ENCODE results near the gene CCNO. TPM values are rescaled to one million over a fixed set of nuclear protein-coding genes. Genes with fewer than 3 reads are reported as not detected.

Gene CCNO
- polyA plus RNA-seq, 3 donors from 2014 or later = not detected

DNA sequence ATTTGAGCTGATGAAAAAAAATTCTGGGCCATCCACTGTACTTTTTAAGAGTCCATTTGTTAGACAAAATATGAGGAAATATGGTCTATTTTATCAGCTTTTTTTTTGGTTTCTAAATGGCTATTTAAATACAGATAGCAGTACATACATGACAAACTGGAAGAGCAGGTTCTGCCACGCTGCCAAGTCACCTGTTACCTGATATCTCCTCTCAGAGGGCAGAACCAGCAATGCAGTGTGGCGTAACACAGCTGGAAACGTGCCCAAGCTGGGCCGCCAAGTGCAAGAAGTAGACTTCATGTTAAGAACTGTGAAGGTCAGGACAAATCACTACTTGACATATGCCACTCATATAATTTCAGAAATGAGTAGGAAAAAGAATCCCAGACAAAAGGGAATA is 14.4 kb downstream of the CCNO start:
- H3K36me3 Mint-ChIP-seq = peaks cover 0 to 3% (median 0%) of the 10 kb centered on the region in 3 donors
- H3K9me3 Mint-ChIP-seq = peaks cover 0 to 2% (median 0%) of the 10 kb centered on the region in 6 donors
- no peak for DNase-seq
- H3K27me3 Mint-ChIP-seq (ENCODE audit: low read depth in 3 of 3) = peaks cover 19 to 37% (median 30%) of the 10 kb centered on the region in 3 donors
- H3K4me1 Mint-ChIP-seq = peaks cover 26 to 31% of the 10 kb centered on the region in 2 donors
- no peak overlapping the region for H3K27ac Mint-ChIP-seq
- H3K4me3 Mint-ChIP-seq = no peak overlapping the region

DNA sequence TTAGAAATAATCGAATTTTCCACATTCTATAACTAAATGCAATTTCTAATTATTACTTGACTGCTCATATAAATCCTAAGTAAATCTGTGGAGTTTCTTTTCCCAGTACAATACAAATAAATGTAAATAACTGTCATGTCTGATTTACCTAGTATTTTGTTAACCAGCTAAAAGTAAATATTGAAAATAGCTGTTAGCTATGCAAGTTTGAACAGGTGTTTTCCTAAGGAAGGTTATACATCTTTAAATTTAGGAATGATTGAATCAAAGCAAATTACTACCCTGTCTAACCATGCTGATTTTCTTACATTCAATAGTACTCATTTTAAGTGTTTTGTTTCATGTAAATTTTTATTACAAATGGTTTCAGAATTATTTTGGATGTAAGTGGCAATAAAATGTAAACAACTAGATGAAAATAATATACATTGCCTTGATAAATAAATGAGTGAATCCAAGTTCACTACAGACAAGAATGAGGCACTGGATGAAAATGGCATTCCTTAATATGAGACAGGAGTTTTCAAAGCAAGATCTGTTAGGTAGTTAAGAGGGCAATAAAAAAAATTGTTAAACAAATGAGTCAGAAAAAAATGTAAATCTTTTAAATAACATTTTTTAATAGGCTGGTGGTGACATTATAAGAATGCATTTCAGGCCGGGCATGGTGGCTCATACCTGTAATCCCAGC is 22.1 kb downstream of the CCNO start:
- no peak overlapping the region for H3K27ac Mint-ChIP-seq
- no peak overlapping the region for H3K4me3 Mint-ChIP-seq
- DNase-seq = no peak
- H3K27me3 Mint-ChIP-seq (ENCODE audit: low read depth in 3 of 3) = peaks cover 5 to 7% (median 7%) of the 10 kb centered on the region in 3 donors
- no peaks in the 10 kb centered on the region for H3K9me3 Mint-ChIP-seq
- no peaks in the 10 kb centered on the region for H3K4me1 Mint-ChIP-seq
- H3K36me3 Mint-ChIP-seq = no peaks in the 10 kb centered on the region

DNA sequence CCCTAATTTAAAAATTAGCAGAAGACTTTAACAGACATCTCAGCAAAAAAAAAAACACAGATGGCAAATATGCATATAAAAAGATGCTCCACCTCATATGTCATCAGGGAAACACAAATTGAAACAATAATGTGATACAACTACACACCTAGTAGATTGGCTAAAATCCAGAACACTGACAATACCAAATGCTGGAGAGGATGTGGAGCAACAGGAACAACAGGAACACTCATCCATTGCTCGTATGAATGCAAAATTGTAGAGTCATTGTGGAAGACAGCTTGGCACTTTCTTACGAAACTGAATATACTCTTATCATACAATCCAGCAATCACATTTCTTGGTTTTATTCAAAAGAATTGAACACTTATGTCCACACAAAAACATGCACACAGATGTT is 28.4 kb downstream of the CCNO start:
- Mint-ChIP-seq H3K27me3 (ENCODE audit: low read depth in 3 of 3) (peaks cover 4 to 20% (median 4%) of the 10 kb centered on the region in 3 donors), H3K4me1 (no peaks in the 10 kb centered on the region)

DNA sequence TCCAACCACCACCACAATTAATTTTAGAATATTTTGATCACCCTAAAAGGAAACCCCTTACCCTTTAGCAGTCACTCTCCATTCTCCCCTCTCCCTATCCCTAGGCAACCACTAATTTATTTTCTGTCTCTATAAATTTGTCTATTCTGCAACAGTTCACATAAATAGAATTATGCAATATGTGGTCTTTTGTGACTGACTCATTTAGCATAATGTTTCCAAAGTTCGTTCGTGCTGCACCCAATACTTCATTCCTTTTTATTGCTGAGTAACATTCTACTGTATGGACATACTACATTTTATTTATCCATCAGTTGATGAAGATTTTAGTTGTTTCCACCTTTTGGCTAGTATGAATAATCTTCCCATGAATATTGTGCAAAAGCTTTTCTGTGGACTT is 42.2 kb downstream of the CCNO start:
- H3K36me3 Mint-ChIP-seq = no peaks in the 10 kb centered on the region
- H3K4me1 Mint-ChIP-seq = no peaks in the 10 kb centered on the region
- DNase-seq = no peak
- H3K9me3 Mint-ChIP-seq = no peaks in the 10 kb centered on the region
- H3K4me3 Mint-ChIP-seq = no peak overlapping the region
- peaks cover 9 to 20% (median 17%) of the 10 kb centered on the region in 3 donors for H3K27me3 Mint-ChIP-seq (ENCODE audit: low read depth in 3 of 3)
- no peak overlapping the region for H3K27ac Mint-ChIP-seq

More for the DNA sequence above, 28.4 kb downstream of the CCNO start:
- Mint-ChIP-seq H3K27ac (no peak overlapping the region), H3K36me3 (no peaks in the 10 kb centered on the region), H3K4me3 (no peak overlapping the region), H3K9me3 (no peaks in the 10 kb centered on the region)
- DNase-seq = no peak

DNA sequence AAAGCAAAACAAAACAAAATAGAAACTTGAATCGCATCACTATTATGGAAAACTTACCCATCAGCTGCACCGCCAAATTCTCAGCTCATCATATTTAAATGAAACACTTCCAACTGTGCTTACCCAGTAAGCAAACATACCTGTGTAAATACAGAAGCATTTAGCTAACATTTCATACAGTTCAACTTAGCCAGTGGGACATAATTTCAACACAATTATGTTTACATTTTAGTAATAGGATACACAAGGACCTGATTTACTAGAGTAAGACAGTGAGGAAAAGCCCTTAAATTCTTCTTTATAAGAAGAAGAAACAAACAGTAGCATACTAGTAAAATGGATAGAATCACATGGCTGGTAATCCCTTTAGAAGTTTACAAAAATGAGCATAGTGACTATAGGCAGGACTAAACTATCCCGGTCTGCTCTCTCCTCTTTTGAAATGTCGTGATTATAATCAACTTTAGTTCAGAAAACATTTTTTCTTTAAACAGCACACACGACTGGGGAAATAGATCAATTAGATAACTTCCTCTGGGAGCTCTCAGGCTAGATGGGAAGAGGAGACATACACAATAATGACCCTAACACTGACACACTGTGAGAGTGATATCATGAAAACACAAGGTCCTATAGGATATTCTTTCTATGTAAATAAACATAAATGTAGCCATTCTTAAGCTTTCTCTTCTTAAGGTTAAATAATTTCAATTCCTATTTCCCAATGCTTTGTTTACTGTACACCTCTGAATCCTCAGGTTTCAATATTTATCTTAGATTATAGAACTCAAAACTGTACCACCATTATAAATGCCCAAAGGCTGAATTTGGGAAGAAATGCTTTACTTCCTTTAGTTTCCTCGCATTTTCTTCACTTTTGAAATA is 44.5 kb downstream of the CCNO start:
- H3K27me3 Mint-ChIP-seq (ENCODE audit: low read depth in 3 of 3) = peaks cover 8 to 21% (median 17%) of the 10 kb centered on the region in 3 donors
- no peak overlapping the region for H3K4me3 Mint-ChIP-seq
- H3K27ac Mint-ChIP-seq = no peak overlapping the region
- H3K36me3 Mint-ChIP-seq = no peaks in the 10 kb centered on the region
- DNase-seq = no peak
- no peaks in the 10 kb centered on the region for H3K9me3 Mint-ChIP-seq
- H3K4me1 Mint-ChIP-seq = no peaks in the 10 kb centered on the region

DNA sequence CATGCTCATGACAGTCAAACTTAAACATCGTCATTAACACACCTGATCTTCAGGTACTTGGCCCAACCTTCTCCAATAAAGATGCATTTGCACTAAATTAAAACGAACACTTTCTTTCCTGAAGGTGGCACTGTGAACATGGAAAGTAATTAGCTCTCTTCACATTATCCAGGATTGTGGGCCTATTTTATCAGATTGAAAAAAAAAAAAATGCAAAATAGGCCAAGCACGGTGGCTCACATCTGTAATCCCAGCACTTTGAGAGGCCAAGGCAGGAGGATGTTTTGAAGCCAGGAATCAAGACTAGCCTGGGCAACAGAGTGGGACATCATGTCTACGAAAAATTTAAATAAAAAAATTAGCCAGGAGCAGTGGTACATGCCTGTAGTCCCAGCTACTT is 46.0 kb downstream of the CCNO start:
- Mint-ChIP-seq H3K36me3 (no peaks in the 10 kb centered on the region), H3K9me3 (peaks cover 0 to 5% (median 0%) of the 10 kb centered on the region in 6 donors), H3K4me1 (no peaks in the 10 kb centered on the region), H3K27ac (no peak overlapping the region), H3K27me3 (ENCODE audit: low read depth in 3 of 3) (peaks cover 6 to 15% (median 12%) of the 10 kb centered on the region in 3 donors), H3K4me3 (no peak overlapping the region)
- DNase-seq = no peak

Other genes with a start within 250 kb of the CCNO start
- gene ESM1, start 248.0 kb downstream of the CCNO start, polyA plus RNA-seq = under 1 TPM in 2 of 3 donors, not detected in 1; 0.74 to 0.96 TPM
- gene GZMK, start 209.4 kb downstream of the CCNO start, polyA plus RNA-seq = 100 to 1,000 TPM; 175 to 260 (median 257) TPM
- 1,000 to 10,000 TPM; 2,482 to 3,629 (median 2,746) TPM for gene GZMA, start 131.0 kb downstream of the CCNO start, polyA plus RNA-seq
- gene GPX8, start 73.4 kb downstream of the CCNO start, polyA plus RNA-seq = not detected
- gene CDC20B, start 60.4 kb downstream of the CCNO start, polyA plus RNA-seq = not detected
- not detected for gene MCIDAS, start 6.3 kb downstream of the CCNO start, polyA plus RNA-seq
- gene DHX29, start 74.1 kb upstream of the CCNO start, polyA plus RNA-seq = 10 to 100 TPM; 10.6 to 17.9 (median 14.5) TPM
- gene MTREX, start 74.4 kb upstream of the CCNO start, polyA plus RNA-seq = 10 to 100 TPM; 21.8 to 29.3 (median 24.4) TPM